MM.1S (cell line): ENCODE data around the gene SPIN1.
"Not testable (repeated sequence)": the region's sequence is repeated elsewhere in the genome, so short reads cannot be mapped to it uniquely, and the experiment has no call there.

Experiments used
- DNase-seq: peaks from one replicate; pipeline ENCODE4 v3.0.0-alpha.2; 2015
- H2AFZ ChIP-seq: fragments of 300-600 bp; sonication (generic); 2 replicates; pipeline ENCODE4 v1.6.0; 2016; ENCODE audit warnings: antibody characterized with exemption, low read length
- H3F3A ChIP-seq: fragments of 300-600 bp; sonication (generic); 2 replicates; pipeline ENCODE4 v1.6.1; 2016; ENCODE audit warnings: mild to moderate bottlenecking, antibody characterized with exemption, low read length, moderate library complexity, mixed read lengths; ENCODE audit not compliant: insufficient read depth
- H3K27ac ChIP-seq: fragments of 300-600 bp; sonication (generic); 2 replicates; pipeline ENCODE4 v1.5.1; 2016; ENCODE audit warnings: mild to moderate bottlenecking, low read length
- H3K27me3 ChIP-seq: fragments of 300-600 bp; sonication (generic); replicated peaks from 2 replicates; pipeline ENCODE4 v1.6.0; 2016; ENCODE audit warnings: low read length; ENCODE audit not compliant: insufficient read depth
- H3K36me3 ChIP-seq: fragments of 300-600 bp; sonication (generic); replicated peaks from 2 replicates; pipeline ENCODE4 v1.6.1; 2016; ENCODE audit warnings: mild to moderate bottlenecking, low read length, mixed read lengths; ENCODE audit not compliant: insufficient read depth
- H3K4me1 ChIP-seq: fragments of 300-600 bp; sonication (generic); 2 replicates; pipeline ENCODE4 v1.6.1; 2016; ENCODE audit warnings: low read length, mixed read lengths
- H3K4me2 ChIP-seq: fragments of 300-600 bp; sonication (generic); 2 replicates; pipeline ENCODE4 v1.6.0; 2016; ENCODE audit warnings: low read depth, low read length
- H3K4me3 ChIP-seq: fragments of 300-600 bp; sonication (generic); 2 replicates; pipeline ENCODE4 v1.5.1; 2016; ENCODE audit warnings: low read length, mixed read lengths
- H3K79me2 ChIP-seq: fragments of 300-600 bp; sonication (generic); 2 replicates; pipeline ENCODE4 v1.6.1; 2016; ENCODE audit warnings: mixed run types, low read length, mixed read lengths
- H3K9ac ChIP-seq: fragments of 300-600 bp; sonication (generic); 2 replicates; pipeline ENCODE4 v1.6.1; 2016; ENCODE audit warnings: low read length, mixed read lengths
- H3K9me2 ChIP-seq: fragments of 300-600 bp; sonication (generic); replicated peaks from 2 replicates; pipeline ENCODE4 v1.6.1; 2016; ENCODE audit warnings: mild to moderate bottlenecking, low read length, mixed read lengths; ENCODE audit not compliant: insufficient read depth
- H3K9me3 ChIP-seq: fragments of 300-600 bp; sonication (generic); replicated peaks from 2 replicates; pipeline ENCODE4 v1.6.1; 2016; ENCODE audit warnings: mild to moderate bottlenecking, low read length, mixed read lengths; ENCODE audit not compliant: insufficient read depth
- H4K20me1 ChIP-seq: fragments of 300-600 bp; sonication (generic); 2 replicates; pipeline ENCODE4 v1.6.1; 2016; ENCODE audit warnings: mild to moderate bottlenecking, low read length, moderate library complexity, mixed read lengths; ENCODE audit not compliant: insufficient read depth
- CTCF ChIP-seq: fragments of 300-600 bp; sonication (generic); IDR thresholded peaks from 2 replicates; pipeline ENCODE4 v1.5.1; 2016; ENCODE audit warnings: antibody characterized with exemption, low read length, mixed read lengths
- EZH2 ChIP-seq: fragments of 300-600 bp; sonication (generic); optimal IDR thresholded peaks from 2 replicates; pipeline ENCODE3; 2017; ENCODE audit warnings: low read depth, mild to moderate bottlenecking, antibody characterized with exemption, low read length, mixed read lengths
- EZH2phosphoT487 ChIP-seq: fragments of 300-600 bp; sonication (generic); IDR thresholded peaks from 2 replicates; pipeline ENCODE4 v1.6.1; 2018; ENCODE audit warnings: antibody characterized with exemption, low read length

Gene SPIN1

GRCh38 chr9:88379352-88379751 lies 8.9 kb upstream of the SPIN1 start:
- Histone ChIP-seq H3K9me3 (no peaks in the 10 kb centered on the region), H3K4me2 (no peak overlapping the region), H3F3A (no peaks in the 10 kb centered on the region), H3K4me1 (no peaks in the 10 kb centered on the region), H3K27ac (no peak overlapping the region), H3K79me2 (no peaks in the 10 kb centered on the region), H3K27me3 (no peaks in the 10 kb centered on the region), H4K20me1 (no peaks in the 10 kb centered on the region), H2AFZ (no peak overlapping the region), H3K9me2 (no peaks in the 10 kb centered on the region), H3K9ac (no peak overlapping the region), H3K4me3 (no peak overlapping the region), H3K36me3 (no peaks in the 10 kb centered on the region)
- TF ChIP-seq EZH2 (no peak), CTCF (no peak), EZH2phosphoT487 (no peak)
- no peak for DNase-seq

- Histone ChIP-seq H3K27me3 (no peaks in the 10 kb centered on the region), H3K4me2 (no peak overlapping the region), H4K20me1 (no peaks in the 10 kb centered on the region), H3K36me3 (no peaks in the 10 kb centered on the region), H3K9ac (no peak overlapping the region), H3K27ac (no peak overlapping the region), H3K4me1 (no peaks in the 10 kb centered on the region), H3K4me3 (no peak overlapping the region), H2AFZ (no peak overlapping the region), H3K79me2 (no peaks in the 10 kb centered on the region), H3K9me3 (no peaks in the 10 kb centered on the region), H3F3A (no peaks in the 10 kb centered on the region), H3K9me2 (no peaks in the 10 kb centered on the region)
- TF ChIP-seq CTCF: no peak
- no peak for TF ChIP-seq EZH2phosphoT487
- TF ChIP-seq EZH2: no peak
- DNase-seq: no peak
Observed at GRCh38 chr9:88380118-88380517, 8.1 kb upstream of the SPIN1 start.

- not testable (repeated sequence) for H3K9me3 ChIP-seq, DNase-seq, H3F3A ChIP-seq, H3K4me3 ChIP-seq, H3K9ac ChIP-seq, H3K9me2 ChIP-seq, H3K4me1 ChIP-seq, H3K27ac ChIP-seq, H3K36me3 ChIP-seq, H4K20me1 ChIP-seq, H2AFZ ChIP-seq, H3K4me2 ChIP-seq, H3K27me3 ChIP-seq, H3K79me2 ChIP-seq
Observed at GRCh38 chr9:88381322-88381721, 6.9 kb upstream of the SPIN1 start.

- Histone ChIP-seq H3K9me2 (no peaks in the 10 kb centered on the region), H3K36me3 (no peaks in the 10 kb centered on the region), H3K27ac (no peak overlapping the region), H3K4me2 (no peak overlapping the region), H3F3A (peaks cover 10% of the 10 kb centered on the region; the same call in 1 of the 2 replicates), H3K79me2 (no peaks in the 10 kb centered on the region), H3K9me3 (no peaks in the 10 kb centered on the region), H3K9ac (no peak overlapping the region), H3K4me1 (no peaks in the 10 kb centered on the region), H3K4me3 (no peak overlapping the region), H3K27me3 (no peaks in the 10 kb centered on the region), H2AFZ (no peak overlapping the region), H4K20me1 (no peaks in the 10 kb centered on the region)
- no peak for DNase-seq
- TF ChIP-seq EZH2 (no peak), EZH2phosphoT487 (no peak), CTCF (no peak)
Observed at GRCh38 chr9:88383176-88383575, 5.1 kb upstream of the SPIN1 start.

- H4K20me1 ChIP-seq, H3K4me2 ChIP-seq, H3K27me3 ChIP-seq, H2AFZ ChIP-seq, H3K4me3 ChIP-seq, H3K27ac ChIP-seq, H3K4me1 ChIP-seq, H3K9me3 ChIP-seq, H3K9me2 ChIP-seq, H3K36me3 ChIP-seq, DNase-seq, H3K9ac ChIP-seq: not testable (repeated sequence)
- H3F3A ChIP-seq: peaks cover 10% of the 10 kb centered on the region; the same call in 1 of the 2 replicates
- peaks cover 22% of the 10 kb centered on the region for H3K79me2 ChIP-seq
Observed at GRCh38 chr9:88386137-88386536, 2.1 kb upstream of the SPIN1 start.
